NT2/D1 (cell line): ENCODE results near the gene CXCL12.

Experiments
- YY1 ChIP-seq: IDR thresholded peaks from 2 replicates; pipeline ENCODE4 v1.6.1; 2011; ENCODE audit not compliant: insufficient read length, insufficient read depth
- ZNF274 ChIP-seq: IDR thresholded peaks from 2 replicates; pipeline ENCODE4 v1.6.1; 2011; ENCODE audit warnings: mild to moderate bottlenecking, low read depth, low read length

- TF ChIP-seq ZNF274 (no peak), YY1 (no peak)
Observed at GRCh38 chr10:44327461-44327860, 57.4 kb downstream of the CXCL12 start.
